AG04450 (cell line): Measurements from ENCODE around the gene ZEB2. TPM values are rescaled to one million over a fixed set of nuclear protein-coding genes. Genes with fewer than 3 reads are reported as not detected.
A peak's percentile ranks its signal among the peaks of the same experiment; 100 is the strongest.

Experiments
- CTCF ChIA-PET: fragments of 300-600, 350-600 bp; formaldehyde crosslinking; extraction: SDS; loops from one replicate; lab custom pipeline; 2022; ENCODE audit warnings: antibody characterized with exemption, inconsistent platforms; lab: Charles Lee
- POLR2A ChIA-PET: fragments of 350-600 bp; formaldehyde crosslinking; extraction: SDS; loops from one replicate; lab custom pipeline; 2021; ENCODE audit warnings: antibody characterized with exemption, inconsistent platforms; lab: Yijun Ruan, JAX
- DNase-seq: peaks from one replicate; pipeline ENCODE4 v3.0.0-alpha.2; 2011; ENCODE audit warnings: low read depth, low spot score
- H3K27ac ChIP-seq: one replicate; pipeline ENCODE4 v1.5.1; 2012; ENCODE audit warnings: low read depth, low read length, control low read depth
- H3K27me3 ChIP-seq: one replicate; pipeline ENCODE4 v1.6.0; 2012; ENCODE audit warnings: low read length; ENCODE audit not compliant: control insufficient read depth, insufficient read depth
- H3K4me3 ChIP-seq: 2 replicates; pipeline ENCODE4 v1.5.1; 2011; ENCODE audit warnings: mild to moderate bottlenecking, low read depth, low read length, control low read depth
- H3K9me3 ChIP-seq: 2 replicates; pipeline ENCODE4 v1.5.1; 2012; ENCODE audit warnings: low read length; ENCODE audit not compliant: control insufficient read depth, insufficient read depth
- polyA plus RNA-seq: library from polyadenylated mRNA; depleted of rRNA; stranded (reverse); fragments of >200 nt; gene quantifications from 2 replicates; pipeline ENCODE4 v1.2.3, GENCODE V29; 2011
- TF ChIP-seq, protein P1 (sequence below): IDR thresholded peaks from 2 replicates; pipeline ENCODE4 v1.5.1; 2011; ENCODE audit warnings: low read depth, low read length, control low read depth, inconsistent platforms

ZEB2 gene
- polyA plus RNA-seq, 1 experiment = 41.7 TPM

DNA sequence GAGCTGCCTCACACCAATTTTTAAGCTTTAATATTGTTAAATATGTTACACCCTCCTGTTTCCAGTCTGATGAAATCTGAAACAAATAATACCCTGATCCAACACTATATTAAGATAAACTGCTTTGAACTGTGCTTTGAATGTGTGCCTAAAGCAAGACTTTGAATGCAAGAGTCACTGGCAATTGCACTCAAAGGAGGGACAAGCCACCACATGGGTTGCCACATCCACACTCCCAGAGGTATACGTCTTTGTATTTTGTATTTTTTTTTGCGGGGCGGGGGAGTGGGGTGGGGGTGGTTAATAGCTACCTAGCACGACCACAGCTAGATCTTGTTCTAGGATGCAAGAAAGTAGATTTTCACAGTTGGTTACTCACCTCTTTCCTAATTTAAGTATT, 1.8 kb upstream of the ZEB2 start:
- Histone ChIP-seq H3K4me3 (no peak overlapping the region), H3K27ac (no peak overlapping the region), H3K9me3 (no peaks in the 10 kb centered on the region; the same call in 1 of the 2 replicates), H3K27me3 (no peaks in the 10 kb centered on the region)
- DNase-seq = no peak
- ChIA-PET POLR2A (no interaction called here), CTCF (interaction anchor here (1.2 kb wide), 1 partner anchor 1360 kb away, joined by 3 read pairs; no protein-coding TSS in a partner anchor)
- TF ChIP-seq, protein P1, sequence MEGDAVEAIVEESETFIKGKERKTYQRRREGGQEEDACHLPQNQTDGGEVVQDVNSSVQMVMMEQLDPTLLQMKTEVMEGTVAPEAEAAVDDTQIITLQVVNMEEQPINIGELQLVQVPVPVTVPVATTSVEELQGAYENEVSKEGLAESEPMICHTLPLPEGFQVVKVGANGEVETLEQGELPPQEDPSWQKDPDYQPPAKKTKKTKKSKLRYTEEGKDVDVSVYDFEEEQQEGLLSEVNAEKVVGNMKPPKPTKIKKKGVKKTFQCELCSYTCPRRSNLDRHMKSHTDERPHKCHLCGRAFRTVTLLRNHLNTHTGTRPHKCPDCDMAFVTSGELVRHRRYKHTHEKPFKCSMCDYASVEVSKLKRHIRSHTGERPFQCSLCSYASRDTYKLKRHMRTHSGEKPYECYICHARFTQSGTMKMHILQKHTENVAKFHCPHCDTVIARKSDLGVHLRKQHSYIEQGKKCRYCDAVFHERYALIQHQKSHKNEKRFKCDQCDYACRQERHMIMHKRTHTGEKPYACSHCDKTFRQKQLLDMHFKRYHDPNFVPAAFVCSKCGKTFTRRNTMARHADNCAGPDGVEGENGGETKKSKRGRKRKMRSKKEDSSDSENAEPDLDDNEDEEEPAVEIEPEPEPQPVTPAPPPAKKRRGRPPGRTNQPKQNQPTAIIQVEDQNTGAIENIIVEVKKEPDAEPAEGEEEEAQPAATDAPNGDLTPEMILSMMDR = no peak

DNA sequence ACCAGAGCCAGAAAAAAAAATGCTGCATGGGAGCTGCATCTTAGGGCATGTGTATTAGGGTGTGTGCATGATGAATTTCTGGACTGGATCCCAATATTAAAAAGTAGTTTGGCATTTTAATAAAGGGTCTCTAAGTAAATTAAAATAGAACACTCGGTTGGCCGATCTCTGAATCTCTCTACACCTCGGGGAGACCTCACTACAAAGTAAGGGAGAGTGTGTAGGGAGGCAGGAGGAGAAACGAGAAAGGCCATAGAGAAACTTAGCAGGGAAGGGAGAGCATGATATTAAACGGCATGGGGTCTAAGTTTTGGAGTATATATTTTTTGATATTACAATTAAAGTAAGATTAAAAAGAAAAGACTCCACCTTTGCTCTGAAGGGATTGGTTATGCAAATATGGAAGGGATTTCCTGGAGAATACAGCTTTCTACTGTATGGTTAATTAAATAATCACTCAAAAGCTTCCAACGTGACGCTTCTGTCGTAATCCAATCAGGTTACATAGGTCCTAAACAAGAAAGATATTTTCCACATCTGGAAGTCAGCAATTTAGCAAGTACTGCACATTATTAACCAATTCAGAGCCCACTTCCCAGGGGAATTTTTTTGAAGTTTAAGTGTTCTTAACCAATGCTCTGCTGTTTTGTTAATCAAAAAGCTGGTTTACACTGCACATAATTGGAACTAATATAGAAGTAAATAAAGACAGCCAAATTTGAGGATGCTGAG, 1.0 kb upstream of the ZEB2 start:
- no peak for DNase-seq
- CTCF ChIA-PET = interaction anchor here (1.2 to 1.7 kb wide), 2 partner anchors 1232 to 1359 kb away, joined by 3 to 7 read pairs; no protein-coding TSS in a partner anchor
- no peak overlapping the region for H3K4me3 ChIP-seq
- TF ChIP-seq, protein P1 = no peak
- POLR2A ChIA-PET = no interaction called here
- H3K9me3 ChIP-seq = no peaks in the 10 kb centered on the region; the same call in 1 of the 2 replicates
- H3K27me3 ChIP-seq = no peaks in the 10 kb centered on the region
- H3K27ac ChIP-seq = no peak overlapping the region

DNA sequence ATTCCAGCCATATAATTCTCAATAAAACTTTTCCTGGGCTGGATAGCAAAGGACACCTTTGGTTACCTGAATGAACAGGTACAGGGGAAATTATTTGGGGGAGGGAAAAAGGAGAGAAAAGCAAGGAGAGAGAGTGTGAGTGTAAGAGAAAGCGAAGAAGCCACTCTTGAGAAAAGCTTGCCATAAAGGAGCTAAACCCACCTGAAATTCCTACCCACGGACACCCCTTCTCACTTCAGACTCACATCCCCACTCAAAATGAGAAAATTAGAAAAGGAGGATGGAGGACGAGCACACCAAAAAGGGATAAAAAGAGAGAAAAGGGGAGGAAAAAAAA, 354 bp downstream of the ZEB2 start:
- CTCF ChIA-PET = interaction anchor here (1.4 to 1.7 kb wide), 2 partner anchors 34 to 1233 kb away, joined by 5 to 7 read pairs; no protein-coding TSS in a partner anchor
- POLR2A ChIA-PET = no interaction called here

DNA sequence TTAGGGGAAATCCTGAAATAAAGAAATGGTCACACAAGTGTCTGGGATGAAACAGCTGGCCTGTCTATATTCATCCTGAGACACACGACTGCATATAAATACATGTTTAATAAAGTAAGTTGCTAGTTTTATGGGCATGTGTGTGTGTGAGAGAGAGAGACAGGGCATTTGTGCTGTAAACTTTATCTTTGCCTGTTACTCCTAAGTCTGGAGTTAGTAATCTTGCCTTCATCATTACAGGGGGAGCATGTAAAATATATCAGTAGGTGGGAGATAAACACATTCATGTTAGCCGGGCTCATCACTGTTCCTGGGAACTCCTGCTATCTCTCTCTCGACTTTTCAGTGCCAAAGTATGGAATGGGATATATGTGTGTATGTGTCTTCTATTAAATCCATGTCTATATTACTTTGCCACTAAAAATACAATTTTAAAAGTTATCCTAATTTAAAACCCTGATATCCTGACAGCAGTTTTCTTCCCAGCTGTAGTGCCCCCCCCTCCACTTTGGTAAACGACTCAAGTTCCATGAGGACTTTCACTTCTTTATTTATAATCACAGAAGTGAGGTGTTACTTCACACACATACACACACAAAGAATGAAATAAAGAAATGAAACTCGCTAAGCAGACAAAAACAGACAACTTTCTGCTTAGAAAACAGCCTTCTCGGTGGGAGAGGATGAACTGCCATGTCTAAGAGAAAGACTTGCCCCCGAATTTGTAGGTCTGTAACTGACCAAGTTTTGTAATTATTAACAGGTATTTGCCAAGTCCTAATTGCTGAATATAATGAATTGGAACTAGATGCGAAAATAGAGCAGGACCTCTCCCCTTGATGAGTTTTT, 947 bp downstream of the ZEB2 start:
- no peak overlapping the region for H3K27ac ChIP-seq
- no peaks in the 10 kb centered on the region for H3K27me3 ChIP-seq
- TF ChIP-seq, protein P1 = no peak
- peak overlapping the region; percentile 82 for H3K4me3 ChIP-seq
- POLR2A ChIA-PET = no interaction called here
- CTCF ChIA-PET = interaction anchor here (1.4 to 1.7 kb wide), 2 partner anchors 35 to 1234 kb away, joined by 5 to 7 read pairs; no protein-coding TSS in a partner anchor
- no peak for DNase-seq
- no peaks in the 10 kb centered on the region; the same call in 1 of the 2 replicates for H3K9me3 ChIP-seq

More for the DNA sequence above, 354 bp downstream of the ZEB2 start:
- Histone ChIP-seq H3K27ac (peak overlapping the region; percentile 21), H3K9me3 (no peaks in the 10 kb centered on the region; the same call in 1 of the 2 replicates), H3K4me3 (peak overlapping the region; percentile 82), H3K27me3 (no peaks in the 10 kb centered on the region)
- DNase-seq = no peak
- TF ChIP-seq, protein P1 = no peak
